H1 (cell line): ENCODE results near the gene KCNJ18. TPM values are rescaled to one million over a fixed set of nuclear protein-coding genes. Genes with fewer than 3 reads are reported as not detected.
A peak's percentile ranks its signal among the peaks of the same experiment; 100 is the strongest.
"Not testable (repeated sequence)": the region's sequence is repeated elsewhere in the genome, so short reads cannot be mapped to it uniquely, and the experiment has no call there.

ENCODE experiments used
- CTCF ChIA-PET: fragments of 300-600 bp; sonication (Branson Sonifier 250); formaldehyde crosslinking; loops from one replicate; lab custom pipeline; 2021; ENCODE audit not compliant: partially characterized antibody; lab: Charles Lee
- POLR2A ChIA-PET: fragments of 300-600 bp; sonication (Branson Sonifier 250); formaldehyde crosslinking; loops from one replicate; lab custom pipeline; 2021; ENCODE audit warnings: inconsistent platforms; ENCODE audit not compliant: partially characterized antibody; lab: Charles Lee
- DNase-seq, 2 experiments: peaks; one replicate each; pipeline versions ENCODE4 v3.0.0 to v3.0.0-alpha.2; 2010 to 2022; ENCODE audit warnings: low spot score in 2 of 2, low read depth in 1 of 2, mixed read lengths in 1 of 2
- FAIRE-seq: peaks from 2 replicates; lab custom pipeline; 2011; peaks lifted over from hg19 to GRCh38; lab: Jason Lieb, UNC
- H2AFZ ChIP-seq: 2 replicates; pipeline ENCODE4 v1.8.1; 2012; ENCODE audit warnings: low read length, inconsistent platforms
- H2AK5ac ChIP-seq: 2 replicates; pipeline ENCODE4 v1.6.1; 2013; ENCODE audit warnings: low read depth, low read length
- H2BK120ac ChIP-seq: replicated peaks from 2 replicates; pipeline ENCODE3; 2013; ENCODE audit warnings: low read depth, low read length, inconsistent platforms
- H2BK12ac ChIP-seq: 2 replicates; pipeline ENCODE4 v1.6.1; 2013; ENCODE audit warnings: low read depth, low read length
- H2BK15ac ChIP-seq: 2 replicates; pipeline ENCODE4 v1.6.1; 2013; ENCODE audit warnings: low read length
- H2BK20ac ChIP-seq: 2 replicates; pipeline ENCODE4 v1.6.1; 2013; ENCODE audit warnings: low read length
- H2BK5ac ChIP-seq: 2 replicates; pipeline ENCODE4 v1.6.1; 2013; ENCODE audit warnings: low read depth, low read length
- H3K14ac ChIP-seq: 2 replicates; pipeline ENCODE4 v1.6.1; 2013; ENCODE audit warnings: inconsistent platforms; ENCODE audit not compliant: insufficient read length
- H3K18ac ChIP-seq: 2 replicates; pipeline ENCODE4 v1.6.1; 2013; ENCODE audit warnings: low read length; ENCODE audit errors: extremely low read depth
- H3K23ac ChIP-seq: 2 replicates; pipeline ENCODE4 v1.6.1; 2013; ENCODE audit warnings: inconsistent platforms; ENCODE audit not compliant: insufficient read length
- H3K23me2 ChIP-seq: 2 replicates; pipeline ENCODE4 v1.6.1; 2013; ENCODE audit warnings: low read depth, low read length
- H3K27ac ChIP-seq: 2 replicates; pipeline ENCODE4 v1.6.1; 2011; ENCODE audit warnings: low read depth, low read length, inconsistent platforms
- H3K27me3 ChIP-seq, 4 experiments: replicated peaks in 1 of 4; 1 replicate in 1 of 4; 2 replicates in 3 of 4; pipeline versions ENCODE4 v1.6.1 to v1.8.1; 2011 to 2013; ENCODE audit warnings: low read length in 3 of 4, mild to moderate bottlenecking in 3 of 4, inconsistent platforms in 2 of 4, mixed read lengths in 2 of 4, moderate library complexity in 1 of 4; ENCODE audit not compliant: control insufficient read depth in 3 of 4, insufficient read depth in 3 of 4; ENCODE audit errors: extremely low read depth in 1 of 4
- H3K36me3 ChIP-seq, 4 experiments: 2 replicates each; pipeline versions ENCODE4 v1.6.1 to v1.8.1; 2011 to 2013; ENCODE audit warnings: mild to moderate bottlenecking in 4 of 4, low read length in 3 of 4, moderate library complexity in 2 of 4, control low read depth in 1 of 4, inconsistent platforms in 1 of 4; ENCODE audit not compliant: insufficient read depth in 4 of 4, control insufficient read depth in 2 of 4
- H3K4ac ChIP-seq: replicated peaks from 2 replicates; pipeline ENCODE3; 2013; ENCODE audit warnings: low read length, low read depth, mixed read lengths, inconsistent platforms; ENCODE audit not compliant: insufficient read length
- H3K4me1 ChIP-seq, 4 experiments: replicated peaks in 1 of 4; 1 replicate in 1 of 4; 2 replicates in 3 of 4; pipeline versions ENCODE4 v1.6.1 to v1.8.1; 2011 to 2013; ENCODE audit warnings: low read length in 3 of 4, inconsistent platforms in 2 of 4, mixed read lengths in 1 of 4; ENCODE audit not compliant: insufficient read depth in 4 of 4, control insufficient read depth in 3 of 4
- H3K4me2 ChIP-seq, 2 experiments: 2 replicates each; pipeline versions ENCODE4 v1.6.1 to v1.8.1; 2011 to 2013; ENCODE audit warnings: low read depth in 2 of 2, low read length in 2 of 2, control low read depth in 1 of 2, inconsistent platforms in 1 of 2, mild to moderate bottlenecking in 1 of 2; ENCODE audit not compliant: insufficient read depth in 1 of 2
- H3K4me3 ChIP-seq, 4 experiments: fragments of 200-600, 300-600 bp in 1 of 4; sonication (generic), shearing (Covaris generic), sonication (Bioruptor Twin) in 1 of 4; 2 replicates each; pipeline versions ENCODE4 v1.5.1 to v1.8.1; 2011 to 2016; ENCODE audit warnings: low read length in 4 of 4, low read depth in 3 of 4, control low read depth in 2 of 4, inconsistent platforms in 2 of 4, mild to moderate bottlenecking in 2 of 4, mixed read lengths in 1 of 4, moderate library complexity in 1 of 4; ENCODE audit not compliant: insufficient read depth in 2 of 4; ENCODE audit errors: extremely low read depth in 1 of 4
- H3K56ac ChIP-seq: replicated peaks from 2 replicates; pipeline ENCODE3; 2013; ENCODE audit warnings: low read depth, mild to moderate bottlenecking, mixed read lengths, low read length, inconsistent platforms; ENCODE audit not compliant: insufficient read length
- H3K79me1 ChIP-seq: 2 replicates; pipeline ENCODE4 v1.6.1; 2013; ENCODE audit warnings: low read depth, low read length, control low read depth
- H3K79me2 ChIP-seq, 2 experiments: 2 replicates each; pipeline versions ENCODE4 v1.6.1 to v1.8.1; 2012 to 2013; ENCODE audit warnings: low read length in 2 of 2, mild to moderate bottlenecking in 2 of 2, inconsistent platforms in 1 of 2; ENCODE audit not compliant: insufficient read depth in 2 of 2, control insufficient read depth in 1 of 2
- H3K9ac ChIP-seq, 4 experiments: replicated peaks in 1 of 4; 1 replicate in 1 of 4; 2 replicates in 3 of 4; pipeline versions ENCODE4 v1.6.1 to v1.8.1; 2011 to 2013; ENCODE audit warnings: low read depth in 3 of 4, low read length in 3 of 4, control low read depth in 2 of 4, mild to moderate bottlenecking in 2 of 4, moderate library complexity in 2 of 4, inconsistent platforms in 1 of 4; ENCODE audit errors: extremely low read depth in 1 of 4
- H3K9me3 ChIP-seq, 2 experiments: 2 replicates each; pipeline versions ENCODE4 v1.6.1 to v1.8.1; 2012 to 2013; ENCODE audit warnings: mild to moderate bottlenecking in 2 of 2, moderate library complexity in 2 of 2, control low read depth in 1 of 2, inconsistent platforms in 1 of 2, low read depth in 1 of 2, low read length in 1 of 2, mixed read lengths in 1 of 2; ENCODE audit not compliant: insufficient read depth in 2 of 2
- H4K20me1 ChIP-seq, 2 experiments: replicated peaks in 1 of 2; 2 replicates each; pipeline versions ENCODE3 to v1.8.1; 2011 to 2013; ENCODE audit warnings: inconsistent platforms in 2 of 2, low read length in 2 of 2, mild to moderate bottlenecking in 1 of 2; ENCODE audit not compliant: insufficient read depth in 2 of 2, control insufficient read depth in 1 of 2
- H4K5ac ChIP-seq: 2 replicates; pipeline ENCODE4 v1.6.1; 2013; ENCODE audit warnings: low read length, low read depth, mixed read lengths, inconsistent platforms; ENCODE audit not compliant: insufficient read length
- H4K8ac ChIP-seq: 2 replicates; pipeline ENCODE4 v1.8.0; 2013; ENCODE audit warnings: mild to moderate bottlenecking, moderate library complexity, low read length, inconsistent platforms; ENCODE audit not compliant: insufficient read depth; ENCODE audit errors: extremely low read depth
- H4K91ac ChIP-seq: replicated peaks from 2 replicates; pipeline ENCODE3; 2013; ENCODE audit warnings: low read length, mixed read lengths, inconsistent platforms; ENCODE audit not compliant: insufficient read length
- WGBS, 2 experiments: shearing (Covaris generic) in 1 of 2; methylation state at CpG; one replicate each; pipeline versions ENCODE4 v1.1.6 to v1.1.7; 2013 to 2015; ENCODE audit warnings: low lambda C conversion rate in 2 of 2, mixed read lengths in 2 of 2, inconsistent platforms in 1 of 2, low coverage in 1 of 2, missing lambda C conversion rate in 1 of 2; ENCODE audit not compliant: insufficient replicate concordance in 2 of 2, insufficient coverage in 1 of 2, insufficient read length in 1 of 2; ENCODE audit errors: extremely low coverage in 1 of 2, missing lambda C conversion rate in 1 of 2; 5-methylcytosine and 5-hydroxymethylcytosine counted together
- polyA plus RNA-seq, 7 experiments: library from polyadenylated mRNA; depleted of rRNA in 3 of 7; stranded (reverse) in 5 of 7; unstranded in 2 of 7; fragments of >200 nt in 5 of 7; fragments of 200-250 nt in 2 of 7; gene quantifications; 1 replicate in 5 of 7; 2 replicates in 1 of 7; 4 replicates in 1 of 7; pipeline versions ENCODE4 v1.2.1 to v1.2.3, GENCODE V29; 2011 to 2013; ENCODE audit warnings: missing spikeins in 2 of 7, mixed read lengths in 2 of 7
- total RNA-seq: library from RNA; stranded (reverse); fragmentation: NEBNext Ultra II Directional; extraction: Animal tissue kit (Norgen Biotek cat#: 25700); gene quantifications from 2 replicates; pipeline ENCODE4 v1.2.1, GENCODE V29; 2021

The KCNJ18 gene
- total and polyA plus RNA-seq, 2 of the 8 experiments (the other 6 are each of a cell fraction or from before 2014, with no cell fraction given) = not detected

DNA sequence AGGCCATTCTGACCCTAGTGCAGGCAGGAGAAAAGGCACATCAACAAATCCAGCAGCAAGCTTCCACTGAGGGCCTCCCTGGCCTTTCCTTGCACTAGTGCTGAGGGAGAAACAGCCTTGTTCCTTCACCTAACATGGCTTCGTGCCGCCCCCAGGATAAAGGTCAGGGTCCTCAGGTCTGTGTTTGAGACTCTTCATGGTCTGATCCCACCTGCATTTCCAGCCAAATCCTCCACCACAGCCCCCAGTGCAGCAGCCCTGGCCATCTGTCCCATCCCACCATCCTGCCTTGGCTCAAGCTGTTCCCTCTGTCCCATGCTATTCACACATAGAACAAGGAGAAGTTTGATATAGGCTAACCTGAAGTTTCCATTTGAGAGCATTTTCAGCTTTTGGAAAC is 20.9 kb upstream of the KCNJ18 start:
- H2AFZ ChIP-seq, H3K14ac ChIP-seq, H3K4me2 ChIP-seq, FAIRE-seq, H2BK120ac ChIP-seq, H3K4ac ChIP-seq, H3K4me1 ChIP-seq, H3K23me2 ChIP-seq, H3K79me2 ChIP-seq, H2BK15ac ChIP-seq, H4K91ac ChIP-seq, H3K36me3 ChIP-seq, H4K8ac ChIP-seq, H3K9ac ChIP-seq, H3K79me1 ChIP-seq, H3K27me3 ChIP-seq, DNase-seq, H3K27ac ChIP-seq, H2BK5ac ChIP-seq, H3K23ac ChIP-seq, H3K4me3 ChIP-seq, H2AK5ac ChIP-seq, H2BK20ac ChIP-seq, POLR2A ChIA-PET, H3K18ac ChIP-seq, H3K56ac ChIP-seq, CTCF ChIA-PET, H4K20me1 ChIP-seq, H4K5ac ChIP-seq: not testable (repeated sequence)
- Histone ChIP-seq H3K9me3 (peaks cover 46 to 89% of the 10 kb centered on the region in 2 experiments), H2BK12ac (peak overlapping the region; percentile 68; the same call in 1 of the 2 replicates)
- 72% methylated on average over 2 of the region's 2 CpGs; no CpG with 5 or more reads in 1 of the 2 experiments for WGBS, 2 experiments

DNA sequence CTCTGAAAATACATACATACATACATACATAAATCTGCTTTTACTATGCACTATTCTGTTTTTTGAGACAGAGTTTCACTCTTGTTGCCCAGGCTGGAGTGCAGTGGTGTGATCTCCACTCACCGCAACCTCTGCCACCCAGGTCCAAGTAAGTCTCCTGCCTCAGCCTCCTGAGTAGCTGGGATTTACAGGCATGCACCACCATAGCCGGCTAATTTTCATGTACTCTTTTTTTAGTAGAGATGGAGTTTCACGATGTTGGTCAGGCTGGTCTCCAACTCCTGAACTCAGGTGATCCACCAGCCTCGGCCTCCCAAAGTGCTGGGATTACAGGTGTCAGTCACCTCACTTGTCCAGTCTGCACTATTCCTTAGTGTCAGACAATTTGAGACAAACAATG is 20.5 kb upstream of the KCNJ18 start:
- H3K4me2 ChIP-seq, H3K79me1 ChIP-seq, H2BK5ac ChIP-seq, H2AFZ ChIP-seq, H3K23me2 ChIP-seq, H3K79me2 ChIP-seq, H2BK12ac ChIP-seq, H3K4ac ChIP-seq, DNase-seq, H4K5ac ChIP-seq, H3K4me3 ChIP-seq, H3K18ac ChIP-seq, H4K20me1 ChIP-seq, FAIRE-seq, H2BK20ac ChIP-seq, H3K14ac ChIP-seq, H4K8ac ChIP-seq, H3K4me1 ChIP-seq, H3K36me3 ChIP-seq, CTCF ChIA-PET, H3K27ac ChIP-seq, H3K9ac ChIP-seq, H2AK5ac ChIP-seq, H3K56ac ChIP-seq, H2BK120ac ChIP-seq, H3K23ac ChIP-seq, H3K27me3 ChIP-seq, H4K91ac ChIP-seq, H2BK15ac ChIP-seq, POLR2A ChIA-PET: not testable (repeated sequence)
- WGBS, 2 experiments = 81% methylated on average over 4 of the region's 4 CpGs; no CpG with 5 or more reads in 1 of the 2 experiments
- peaks cover 49 to 91% of the 10 kb centered on the region in 2 experiments for H3K9me3 ChIP-seq
